Adrenal gland (tissue), 12 donors: ENCODE results near the gene MYO1B. TPM values are rescaled to one million over a fixed set of nuclear protein-coding genes. Genes with fewer than 3 reads are reported as not detected.

ENCODE experiments used
- DNase-seq, 7 donors: peaks; one replicate each; pipeline ENCODE4 v3.0.0-alpha.2; 2019 to 2020
- H3K27ac ChIP-seq, 5 donors: fragments of 200-600 bp; sonication (generic) in 4 of 5; 1 replicate in 3 of 5; 2 replicates in 2 of 5; pipeline versions ENCODE4 v1.5.1 to v1.8.0; 2016 to 2020; ENCODE audit warnings: mild to moderate bottlenecking in 1 of 5
- H3K27me3 ChIP-seq: fragments of 200-600 bp; 2 replicates; pipeline ENCODE4 v1.8.0; 2021
- H3K36me3 ChIP-seq, 2 donors: fragments of 200-600 bp; replicated peaks in 1 of 2; 1 replicate in 1 of 2; 2 replicates in 1 of 2; pipeline versions ENCODE4 v1.5.1 to v1.8.0; 2018 to 2022
- H3K4me1 ChIP-seq, 2 donors: fragments of 200-600 bp; replicated peaks in 1 of 2; 1 replicate in 1 of 2; 2 replicates in 1 of 2; pipeline versions ENCODE4 v1.5.1 to v1.8.0; 2018 to 2021
- H3K4me3 ChIP-seq, 4 donors: fragments of 200-600 bp; sonication (generic) in 3 of 4; one replicate each; pipeline ENCODE4 v1.5.1; 2016 to 2018
- H3K9me3 ChIP-seq, 3 donors: fragments of 200-600 bp; sonication (generic) in 1 of 3; replicated peaks in 1 of 3; 1 replicate in 2 of 3; 2 replicates in 1 of 3; pipeline versions ENCODE4 v1.5.1 to v1.8.0; 2016 to 2021
- CTCF ChIP-seq, 6 experiments: fragments of 450-650 bp in 4 of 6; fragments of 200-600 bp in 2 of 6; sonication (generic) in 1 of 6; IDR thresholded peaks; 1 replicate in 5 of 6; 2 replicates in 1 of 6; pipeline versions ENCODE4 v1.5.1 to v1.8.0; 2016 to 2021; ENCODE audit warnings: antibody characterized with exemption in 6 of 6, mild to moderate bottlenecking in 2 of 6, moderate library complexity in 1 of 6
- POLR2A ChIP-seq, 2 donors: fragments of 450-650 bp; IDR thresholded peaks; one replicate each; pipeline ENCODE4 v1.6.1; 2017; ENCODE audit warnings: antibody characterized with exemption in 2 of 2, mild to moderate bottlenecking in 2 of 2, moderate library complexity in 1 of 2
- WGBS, 4 donors: extraction: QIAGEN DNeasy Blood & Tissue Kit in 2 of 4; methylation state at CpG; one replicate each; pipeline versions ENCODE4 v1.1.5 to v1.1.7; 2013 to 2017; 5-methylcytosine and 5-hydroxymethylcytosine counted together
- intact Hi-C, 2 donors: fragments of 100-400 bp; cut with DNase I; formaldehyde crosslinking; loops; one replicate each; pipeline versions ENCODE4 v1.14.1 to v1.15.0; 2022 to 2023
- polyA plus RNA-seq, 3 donors: library from polyadenylated mRNA; stranded (reverse); fragments of 200-250 nt in 2 of 3; fragments of 350-450 nt in 1 of 3; fragmentation: Illumina TruSeq in 1 of 3; extraction: RNeasy Lipid Tissue Mini Kit (QIAGEN cat#74804) in 1 of 3; gene quantifications; one replicate each; pipeline ENCODE4 v1.2.3, GENCODE V29; 2013 to 2014
- total RNA-seq, 9 donors: library from RNA; depleted of rRNA in 4 of 9; stranded (reverse); fragments of >200 nt in 4 of 9; fragments of 120-200 nt in 1 of 9; fragmentation: NEBNext Ultra II Directional in 1 of 9; extraction: Animal tissue kit (Norgen Biotek cat#: 25700) in 1 of 9; gene quantifications; one replicate each; pipeline versions ENCODE4 v1.1.0 to v1.2.4, GENCODE V29; 2013 to 2023
- donor health status: healthy with polysubstance abuse.
- donor health status: Bipolar disorder and iron deficiency.
- donor health status: DM: yes; HTN: yes; CAD: no.
- donor health status: DM: no; HTN: no; CAD: no.
- donor health status: DM: no; HTN: no; CAD: no.
- donor health status: DM: yes; HTN: yes; CAD: no.

Gene MYO1B
- total and polyA plus RNA-seq, 12 donors, result 6.9 to 24.0 (median 14.0) TPM

GRCh38 chr2:191272064-191272463, 26.9 kb downstream of the MYO1B start:
- intact Hi-C loops, result no loop called here
- no peak for DNase-seq
- 85 to 89% (median 88%) methylated on average over 2 of the region's 2 CpGs for WGBS, 4 donors
- Histone ChIP-seq H3K27ac (no peak overlapping the region), H3K36me3 (no peaks in the 10 kb centered on the region), H3K27me3 (no peaks in the 10 kb centered on the region), H3K4me3 (no peak overlapping the region), H3K9me3 (no peaks in the 10 kb centered on the region), H3K4me1 (no peaks in the 10 kb centered on the region)
- TF ChIP-seq CTCF (IDR thresholded peaks at IDR 0.05) (no peak), POLR2A (IDR thresholded peaks at IDR 0.05) (no peak)

GRCh38 chr2:191274413-191274815, 29.2 kb downstream of the MYO1B start:
- H3K4me1 ChIP-seq, result no peaks in the 10 kb centered on the region
- no peak overlapping the region for H3K4me3 ChIP-seq
- H3K27ac ChIP-seq, result no peak overlapping the region
- no peaks in the 10 kb centered on the region for H3K36me3 ChIP-seq
- WGBS, 4 donors, result 76 to 77% (median 76%) methylated on average over 2 of the region's 2 CpGs
- TF ChIP-seq CTCF (IDR thresholded peaks at IDR 0.05) (no peak), POLR2A (IDR thresholded peaks at IDR 0.05) (no peak)
- H3K9me3 ChIP-seq, result no peaks in the 10 kb centered on the region
- H3K27me3 ChIP-seq, result no peaks in the 10 kb centered on the region
- no peak for DNase-seq
- intact Hi-C loops, result no loop called here

- Histone ChIP-seq H3K36me3 (no peaks in the 10 kb centered on the region), H3K9me3 (no peaks in the 10 kb centered on the region), H3K27ac (no peak overlapping the region), H3K27me3 (no peaks in the 10 kb centered on the region), H3K4me3 (no peak overlapping the region), H3K4me1 (no peaks in the 10 kb centered on the region)
- TF ChIP-seq CTCF (IDR thresholded peaks at IDR 0.05) (no peak), POLR2A (IDR thresholded peaks at IDR 0.05) (no peak)
- intact Hi-C loops, result no loop called here
- DNase-seq, result no peak
- 70 to 83% (median 75%) methylated on average over 5 of the region's 5 CpGs for WGBS, 4 donors
These were observed 31.7 kb downstream of the MYO1B start for GRCh38 chr2:191276792-191277465.

- 89 to 92% (median 91%) methylated on average over 6 to 7 of the region's 7 CpGs for WGBS, 4 donors
- DNase-seq, result no peak
- no peaks in the 10 kb centered on the region for H3K9me3 ChIP-seq
- TF ChIP-seq CTCF (IDR thresholded peaks at IDR 0.05) (no peak), POLR2A (IDR thresholded peaks at IDR 0.05) (no peak)
- intact Hi-C loops, result no loop called here
- H3K4me3 ChIP-seq, result no peak overlapping the region
- no peaks in the 10 kb centered on the region for H3K27me3 ChIP-seq
- no peaks in the 10 kb centered on the region for H3K36me3 ChIP-seq
- no peaks in the 10 kb centered on the region for H3K4me1 ChIP-seq
- no peak overlapping the region for H3K27ac ChIP-seq
These were observed 35.1 kb downstream of the MYO1B start for GRCh38 chr2:191280290-191280689.
